Measurements from ENCODE around the gene KPRP. TPM values are rescaled to one million over a fixed set of nuclear protein-coding genes. Genes with fewer than 3 reads are reported as not detected.

The KPRP gene
- total RNA-seq, 1 donor from 2014 or later: not detected

DNA sequence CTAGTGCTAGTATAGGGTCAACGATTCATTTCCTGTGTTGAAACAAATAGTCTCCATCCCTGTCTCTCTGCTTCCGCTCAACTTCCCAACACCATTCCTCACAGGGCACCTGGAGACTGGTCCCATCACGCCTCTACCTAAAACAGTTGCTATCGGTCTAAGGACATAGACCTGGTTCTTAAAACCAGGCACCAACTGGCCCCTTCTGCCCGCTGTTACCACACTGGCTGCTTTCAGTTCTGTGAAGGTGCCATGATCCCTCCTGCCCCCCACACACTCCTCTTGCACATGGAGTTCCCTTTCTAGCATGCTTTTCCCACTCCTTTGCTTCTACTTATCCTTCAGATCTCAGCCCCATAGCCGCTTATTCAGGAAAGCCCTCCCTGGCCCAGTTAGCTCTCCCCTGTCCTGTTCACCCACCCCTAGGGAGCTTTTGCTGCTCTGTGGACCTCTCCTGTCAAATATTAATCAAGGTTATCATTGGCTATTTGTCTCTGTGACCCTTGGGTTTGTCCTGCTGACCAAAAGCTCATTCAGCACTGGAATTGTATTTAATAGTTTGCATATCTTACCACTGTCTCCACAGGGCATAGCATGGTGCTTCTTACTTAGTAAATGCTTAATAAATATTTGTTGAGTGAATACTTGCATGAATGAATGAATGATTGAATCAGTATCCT is 11.9 kb upstream of the KPRP start:
- Mint-ChIP-seq H3K27me3 (ENCODE audit: low read depth) (no peaks in the 10 kb centered on the region), H3K36me3 (no peaks in the 10 kb centered on the region), H3K4me3 (no peak overlapping the region), H3K9me3 (peaks cover 88% of the 10 kb centered on the region), H3K4me1 (no peaks in the 10 kb centered on the region), H3K27ac (no peak overlapping the region)
- no peak for DNase-seq (ENCODE audit: low spot score in 2 of 2, unreplicated experiment in 2 of 2)
- TF ChIP-seq, protein P1, sequence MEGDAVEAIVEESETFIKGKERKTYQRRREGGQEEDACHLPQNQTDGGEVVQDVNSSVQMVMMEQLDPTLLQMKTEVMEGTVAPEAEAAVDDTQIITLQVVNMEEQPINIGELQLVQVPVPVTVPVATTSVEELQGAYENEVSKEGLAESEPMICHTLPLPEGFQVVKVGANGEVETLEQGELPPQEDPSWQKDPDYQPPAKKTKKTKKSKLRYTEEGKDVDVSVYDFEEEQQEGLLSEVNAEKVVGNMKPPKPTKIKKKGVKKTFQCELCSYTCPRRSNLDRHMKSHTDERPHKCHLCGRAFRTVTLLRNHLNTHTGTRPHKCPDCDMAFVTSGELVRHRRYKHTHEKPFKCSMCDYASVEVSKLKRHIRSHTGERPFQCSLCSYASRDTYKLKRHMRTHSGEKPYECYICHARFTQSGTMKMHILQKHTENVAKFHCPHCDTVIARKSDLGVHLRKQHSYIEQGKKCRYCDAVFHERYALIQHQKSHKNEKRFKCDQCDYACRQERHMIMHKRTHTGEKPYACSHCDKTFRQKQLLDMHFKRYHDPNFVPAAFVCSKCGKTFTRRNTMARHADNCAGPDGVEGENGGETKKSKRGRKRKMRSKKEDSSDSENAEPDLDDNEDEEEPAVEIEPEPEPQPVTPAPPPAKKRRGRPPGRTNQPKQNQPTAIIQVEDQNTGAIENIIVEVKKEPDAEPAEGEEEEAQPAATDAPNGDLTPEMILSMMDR (IDR thresholded peaks at IDR 0.05; ENCODE audit: unreplicated experiment): no peak

DNA sequence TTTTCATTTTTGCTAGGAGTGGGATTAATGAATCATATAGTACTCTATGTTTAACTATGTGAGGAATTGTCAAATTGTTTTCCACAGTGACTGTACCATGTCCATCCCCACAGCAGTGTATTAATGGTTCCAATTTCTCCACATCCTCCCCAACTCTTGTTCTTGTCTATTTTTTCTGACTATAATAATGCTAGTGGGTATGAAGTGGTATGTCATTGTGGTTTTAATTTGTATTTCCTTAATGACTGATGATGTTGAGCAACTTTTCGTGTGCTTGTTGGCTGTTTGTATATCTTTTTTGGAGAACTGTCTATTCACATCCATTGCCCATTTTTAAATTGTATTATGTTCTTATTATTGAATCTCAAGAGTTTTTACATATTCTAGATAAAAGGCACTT is 10.0 kb upstream of the KPRP start:
- peaks cover 83% of the 10 kb centered on the region for H3K9me3 Mint-ChIP-seq

DNA sequence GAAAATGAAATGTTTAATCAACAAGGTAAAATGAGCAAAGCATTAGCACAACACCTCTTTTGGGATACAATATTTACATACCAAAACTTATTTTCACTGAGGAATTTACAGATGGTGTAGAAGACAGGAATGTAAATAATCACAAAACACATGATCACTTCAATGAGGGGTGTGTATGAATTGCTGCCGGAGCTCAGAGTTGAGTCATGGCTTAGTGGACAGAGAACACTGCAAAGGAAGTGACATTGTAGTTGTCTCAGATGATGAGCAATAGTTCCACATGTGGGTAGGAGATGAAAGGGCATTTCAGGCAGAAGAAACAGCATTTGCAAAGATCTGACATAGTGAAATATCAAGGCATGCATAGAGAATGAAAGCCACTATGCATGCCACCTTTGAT is 5.6 kb upstream of the KPRP start:
- Mint-ChIP-seq H3K27ac (no peak overlapping the region), H3K36me3 (no peaks in the 10 kb centered on the region), H3K9me3 (peaks cover 75% of the 10 kb centered on the region), H3K4me1 (no peaks in the 10 kb centered on the region), H3K4me3 (no peak overlapping the region), H3K27me3 (ENCODE audit: low read depth) (no peaks in the 10 kb centered on the region)
- TF ChIP-seq, protein P1 (IDR thresholded peaks at IDR 0.05; ENCODE audit: unreplicated experiment): no peak
- no peak for DNase-seq (ENCODE audit: low spot score in 2 of 2, unreplicated experiment in 2 of 2)

More for the DNA sequence above, 10.0 kb upstream of the KPRP start:
- no peak for DNase-seq (ENCODE audit: low spot score in 2 of 2, unreplicated experiment in 2 of 2)
- no peak overlapping the region for H3K27ac Mint-ChIP-seq
- TF ChIP-seq, protein P1 (IDR thresholded peaks at IDR 0.05; ENCODE audit: unreplicated experiment): no peak
- no peaks in the 10 kb centered on the region for H3K4me1 Mint-ChIP-seq
- H3K4me3 Mint-ChIP-seq: no peak overlapping the region
- H3K27me3 Mint-ChIP-seq (ENCODE audit: low read depth): no peaks in the 10 kb centered on the region
- no peaks in the 10 kb centered on the region for H3K36me3 Mint-ChIP-seq

DNA sequence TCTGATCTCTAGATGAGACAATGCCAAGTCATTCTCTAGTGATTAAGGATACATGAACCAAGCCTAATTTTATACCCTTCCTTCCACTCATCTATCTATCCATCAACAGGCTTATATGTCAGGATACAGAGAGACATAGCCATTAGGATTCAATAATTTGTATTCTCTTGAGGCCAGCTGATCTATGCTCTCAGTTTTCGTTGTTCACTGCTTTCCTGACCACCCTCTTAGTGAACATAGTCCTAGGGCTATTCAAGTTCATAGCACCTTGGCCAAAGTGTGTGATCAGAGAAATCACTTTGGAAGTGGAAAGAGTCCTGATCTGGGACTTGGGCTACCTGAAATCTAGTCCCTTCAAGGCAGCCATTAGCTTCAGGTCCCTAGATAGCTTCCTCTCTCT is 4.2 kb upstream of the KPRP start:
- H3K4me3 Mint-ChIP-seq: no peak overlapping the region
- no peak for DNase-seq (ENCODE audit: low spot score in 2 of 2, unreplicated experiment in 2 of 2)
- no peak overlapping the region for H3K27ac Mint-ChIP-seq
- TF ChIP-seq, protein P1 (IDR thresholded peaks at IDR 0.05; ENCODE audit: unreplicated experiment): no peak
- H3K9me3 Mint-ChIP-seq: peaks cover 75% of the 10 kb centered on the region
- H3K36me3 Mint-ChIP-seq: no peaks in the 10 kb centered on the region
- H3K4me1 Mint-ChIP-seq: no peaks in the 10 kb centered on the region
- no peaks in the 10 kb centered on the region for H3K27me3 Mint-ChIP-seq (ENCODE audit: low read depth)

DNA sequence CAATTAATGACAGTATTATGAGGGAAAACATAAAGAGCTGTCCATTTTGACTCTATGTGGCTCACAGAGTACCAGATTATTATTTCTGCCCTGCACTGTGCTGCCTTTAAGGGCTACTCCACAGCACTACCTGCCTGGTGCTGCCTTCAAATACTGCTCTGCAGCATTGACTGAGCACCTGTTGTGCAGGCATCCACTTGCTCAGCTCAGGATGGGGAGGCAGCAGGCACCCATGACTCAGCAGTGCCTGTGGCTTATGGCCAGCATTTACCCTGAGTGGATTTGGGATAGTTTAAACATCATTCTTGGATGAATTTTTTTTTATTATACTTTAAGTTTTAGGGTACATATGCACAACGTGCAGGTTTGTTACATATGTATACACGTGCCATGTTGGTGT is 953 bp upstream of the KPRP start:
- Mint-ChIP-seq H3K27me3 (ENCODE audit: low read depth) (no peaks in the 10 kb centered on the region), H3K27ac (no peak overlapping the region), H3K36me3 (no peaks in the 10 kb centered on the region), H3K9me3 (peaks cover 75% of the 10 kb centered on the region), H3K4me3 (no peak overlapping the region), H3K4me1 (no peaks in the 10 kb centered on the region)
- no peak for DNase-seq (ENCODE audit: low spot score in 2 of 2, unreplicated experiment in 2 of 2)
- TF ChIP-seq, protein P1 (IDR thresholded peaks at IDR 0.05; ENCODE audit: unreplicated experiment): no peak
